ENCODE data around the gene SLC19A1. TPM values are rescaled to one million over a fixed set of nuclear protein-coding genes. Genes with fewer than 3 reads are reported as not detected.

SLC19A1 gene
- total and polyA plus RNA-seq, 10 donors = 7.5 to 52.8 (median 32.4) TPM

- Histone ChIP-seq H3K4me3 (no peak overlapping the region), H3K27ac (no peak overlapping the region), H3K27me3 (replicated peaks in 1 of 7) (peaks cover 0 to 12% (median 0%) of the 10 kb centered on the region in 7 donors), H3K9me3 (peaks cover 0 to 12% (median 9%) of the 10 kb centered on the region in 8 donors), H3K36me3 (no peaks in the 10 kb centered on the region), H3K4me1 (peaks cover 0 to 24% (median 10%) of the 10 kb centered on the region in 6 donors)
- TF ChIP-seq POLR2AphosphoS5 (IDR thresholded peaks at IDR 0.05) (no peak), POLR2A (IDR thresholded peaks at IDR 0.05) (no peak), CTCF (IDR thresholded peaks at IDR 0.05 in 8 of 11, conservative IDR thresholded peaks at IDR 0.05 in 3 of 11) (no peak)
- peak; percentile 63 for DNase-seq
- 86 to 90% (median 88%) methylated on average over 13 to 24 of the region's 24 CpGs for WGBS, 5 donors
- intact Hi-C loops (cut with DNase I; ENCODE audit: low total_unique reads) = no loop called here
Measured at GRCh38 chr21:45450423-45451090, 91.7 kb downstream of the SLC19A1 start.

- no peaks in the 10 kb centered on the region for H3K36me3 ChIP-seq
- no peak overlapping the region for H3K4me3 ChIP-seq
- TF ChIP-seq CTCF (IDR thresholded peaks at IDR 0.05 in 8 of 11, conservative IDR thresholded peaks at IDR 0.05 in 3 of 11) (no peak), POLR2AphosphoS5 (IDR thresholded peaks at IDR 0.05) (no peak), POLR2A (IDR thresholded peaks at IDR 0.05) (no peak)
- intact Hi-C loops (cut with DNase I; ENCODE audit: low total_unique reads) = no loop called here
- H3K9me3 ChIP-seq = peaks cover 0 to 12% (median 9%) of the 10 kb centered on the region in 8 donors
- WGBS, 5 donors = 80 to 87% (median 83%) methylated on average over 20 to 22 of the region's 22 CpGs
- no peak overlapping the region for H3K27ac ChIP-seq
- peak; percentile 62 for DNase-seq
- H3K4me1 ChIP-seq = peaks cover 0 to 18% (median 6%) of the 10 kb centered on the region in 6 donors
- peaks cover 0 to 5% (median 0%) of the 10 kb centered on the region in 7 donors for H3K27me3 ChIP-seq (replicated peaks in 1 of 7)
Measured at GRCh38 chr21:45449658-45450422, 92.4 kb downstream of the SLC19A1 start.

- no peaks in the 10 kb centered on the region for H3K36me3 ChIP-seq
- intact Hi-C loops (cut with DNase I; ENCODE audit: low total_unique reads) = no loop called here
- H3K4me1 ChIP-seq = peaks cover 0 to 12% (median 3%) of the 10 kb centered on the region in 6 donors
- H3K9me3 ChIP-seq = peaks cover 0 to 12% (median 9%) of the 10 kb centered on the region in 8 donors
- DNase-seq = peak; percentile 58
- H3K27me3 ChIP-seq (replicated peaks in 1 of 7) = peaks cover 0 to 5% (median 0%) of the 10 kb centered on the region in 7 donors
- no peak for TF ChIP-seq POLR2AphosphoS5 (IDR thresholded peaks at IDR 0.05)
- TF ChIP-seq POLR2A (IDR thresholded peaks at IDR 0.05) = no peak
- TF ChIP-seq CTCF (IDR thresholded peaks at IDR 0.05 in 8 of 11, conservative IDR thresholded peaks at IDR 0.05 in 3 of 11) = no peak
- no peak overlapping the region for H3K4me3 ChIP-seq
- 80 to 87% (median 85%) methylated on average over 18 to 28 of the region's 28 CpGs for WGBS, 5 donors
- no peak overlapping the region for H3K27ac ChIP-seq
Measured at GRCh38 chr21:45448810-45449657, 93.2 kb downstream of the SLC19A1 start.
